Neural crest cell (in vitro differentiated cells): ENCODE data around the gene RIT1. TPM values are rescaled to one million over a fixed set of nuclear protein-coding genes. Genes with fewer than 3 reads are reported as not detected.
"Not testable (repeated sequence)": the region's sequence is repeated elsewhere in the genome, so short reads cannot be mapped to it uniquely, and the experiment has no call there.

ENCODE experiments used
- DNase-seq: peaks from one replicate; pipeline ENCODE4 v3.0.0; 2021; ENCODE audit warnings: low read depth, mixed read lengths, low spot score
- H3K27ac Mint-ChIP-seq: one replicate; pipeline ENCODE4 v1.8.0; 2021; ENCODE audit warnings: mild to moderate bottlenecking, mixed read lengths; ENCODE audit not compliant: unreplicated experiment
- H3K27me3 Mint-ChIP-seq: 2 replicates; pipeline ENCODE4 v1.8.0; 2021; ENCODE audit warnings: low read depth, mild to moderate bottlenecking, mixed read lengths
- H3K36me3 Mint-ChIP-seq: 2 replicates; pipeline ENCODE4 v1.8.0; 2021; ENCODE audit warnings: low read depth, mild to moderate bottlenecking, mixed read lengths
- H3K4me1 Mint-ChIP-seq: 2 replicates; pipeline ENCODE4 v1.8.0; 2021; ENCODE audit warnings: mixed read lengths
- H3K4me3 Mint-ChIP-seq: one replicate; pipeline ENCODE4 v1.8.0; 2021; ENCODE audit warnings: mild to moderate bottlenecking, mixed read lengths
- H3K9me3 Mint-ChIP-seq: 2 replicates; pipeline ENCODE4 v1.8.0; 2021; ENCODE audit warnings: mixed read lengths
- CTCF ChIP-seq: fragments of 200-600 bp; sonication (generic); conservative IDR thresholded peaks from 2 replicates; pipeline ENCODE4 v1.5.0; 2021; ENCODE audit warnings: antibody characterized with exemption, mild to moderate bottlenecking
- total RNA-seq: library from RNA; stranded (reverse); gene quantifications from 2 replicates; pipeline ENCODE4 v1.2.1, GENCODE V29; 2021

RIT1 gene
- total RNA-seq, 1 donor from 2014 or later = 34.5 TPM

GRCh38 chr1:155909894-155910293 lies 1.3 kb downstream of the RIT1 start:
- Mint-ChIP-seq H3K27me3 (no peaks in the 10 kb centered on the region), H3K9me3 (no peaks in the 10 kb centered on the region), H3K27ac (no peak overlapping the region), H3K36me3 (peaks cover 16% of the 10 kb centered on the region), H3K4me1 (peaks cover 21% of the 10 kb centered on the region), H3K4me3 (peak overlapping the region; percentile 96)
- no peak for TF ChIP-seq CTCF
- no peak for DNase-seq

- peaks cover 13% of the 10 kb centered on the region for H3K36me3 Mint-ChIP-seq
- no peak overlapping the region for H3K27ac Mint-ChIP-seq
- H3K27me3 Mint-ChIP-seq = no peaks in the 10 kb centered on the region
- no peak overlapping the region for H3K4me3 Mint-ChIP-seq
- H3K9me3 Mint-ChIP-seq = no peaks in the 10 kb centered on the region
- H3K4me1 Mint-ChIP-seq = no peaks in the 10 kb centered on the region
- no peak for TF ChIP-seq CTCF
- DNase-seq = no peak
Measured at GRCh38 chr1:155904261-155904660, 6.9 kb downstream of the RIT1 start.

- no peaks in the 10 kb centered on the region for H3K9me3 Mint-ChIP-seq
- no peaks in the 10 kb centered on the region for H3K27me3 Mint-ChIP-seq
- no peak for DNase-seq
- H3K4me3 Mint-ChIP-seq = no peak overlapping the region
- no peaks in the 10 kb centered on the region for H3K4me1 Mint-ChIP-seq
- no peak overlapping the region for H3K27ac Mint-ChIP-seq
- H3K36me3 Mint-ChIP-seq = peaks cover 12% of the 10 kb centered on the region
- TF ChIP-seq CTCF = no peak
Measured at GRCh38 chr1:155900161-155900560, 11.0 kb downstream of the RIT1 start.

- no peak for DNase-seq
- TF ChIP-seq CTCF = no peak
- Mint-ChIP-seq H3K27ac (no peak overlapping the region), H3K4me3 (no peak overlapping the region), H3K36me3 (peaks cover 11% of the 10 kb centered on the region), H3K4me1 (no peaks in the 10 kb centered on the region), H3K27me3 (no peaks in the 10 kb centered on the region), H3K9me3 (no peaks in the 10 kb centered on the region)
Measured at GRCh38 chr1:155899683-155900082, 11.5 kb downstream of the RIT1 start.

- Mint-ChIP-seq H3K27ac (no peak overlapping the region), H3K27me3 (no peaks in the 10 kb centered on the region), H3K4me3 (no peak overlapping the region), H3K9me3 (no peaks in the 10 kb centered on the region), H3K36me3 (peaks cover 6% of the 10 kb centered on the region), H3K4me1 (no peaks in the 10 kb centered on the region)
- DNase-seq = no peak
- no peak for TF ChIP-seq CTCF
Measured at GRCh38 chr1:155898888-155899287, 12.3 kb downstream of the RIT1 start.

- H3K9me3 Mint-ChIP-seq = no peaks in the 10 kb centered on the region
- H3K4me3 Mint-ChIP-seq = no peak overlapping the region
- no peak overlapping the region for H3K27ac Mint-ChIP-seq
- no peak for DNase-seq
- no peak for TF ChIP-seq CTCF
- no peaks in the 10 kb centered on the region for H3K27me3 Mint-ChIP-seq
- peaks cover 6% of the 10 kb centered on the region for H3K36me3 Mint-ChIP-seq
- H3K4me1 Mint-ChIP-seq = peaks cover 4% of the 10 kb centered on the region
Measured at GRCh38 chr1:155897746-155898145, 13.4 kb downstream of the RIT1 start.

- DNase-seq, H3K36me3 Mint-ChIP-seq, H3K4me1 Mint-ChIP-seq, H3K9me3 Mint-ChIP-seq, H3K27ac Mint-ChIP-seq, H3K27me3 Mint-ChIP-seq, H3K4me3 Mint-ChIP-seq: not testable (repeated sequence)
Measured at GRCh38 chr1:155896476-155896875, 14.7 kb downstream of the RIT1 start.

- H3K4me1 Mint-ChIP-seq, H3K27ac Mint-ChIP-seq, H3K36me3 Mint-ChIP-seq, H3K27me3 Mint-ChIP-seq, H3K4me3 Mint-ChIP-seq, H3K9me3 Mint-ChIP-seq, DNase-seq: not testable (repeated sequence)
Measured at GRCh38 chr1:155895617-155896016, 15.5 kb downstream of the RIT1 start.
